Breast epithelium (tissue), 3 donors: Measurements from ENCODE around the gene TEPSIN.

Experiments used
- CTCF ChIP-seq, 3 donors: fragments of 450-650 bp; IDR thresholded peaks; one replicate each; pipeline ENCODE4 v1.5.1; 2016 to 2017; ENCODE audit warnings: antibody characterized with exemption in 3 of 3, mild to moderate bottlenecking in 3 of 3, moderate library complexity in 3 of 3
- POLR2A ChIP-seq: fragments of 450-650 bp; IDR thresholded peaks from one replicate; pipeline ENCODE4 v1.6.1; 2016; ENCODE audit warnings: antibody characterized with exemption, mild to moderate bottlenecking, moderate library complexity

- TF ChIP-seq CTCF (IDR thresholded peaks at IDR 0.05) (no peak), POLR2A (no peak)
These were observed 21.3 kb upstream of the TEPSIN start for GRCh38 chr17:81260171-81260570.
